ENCODE measurements around the gene INPP5F.

INPP5F gene, protein sequence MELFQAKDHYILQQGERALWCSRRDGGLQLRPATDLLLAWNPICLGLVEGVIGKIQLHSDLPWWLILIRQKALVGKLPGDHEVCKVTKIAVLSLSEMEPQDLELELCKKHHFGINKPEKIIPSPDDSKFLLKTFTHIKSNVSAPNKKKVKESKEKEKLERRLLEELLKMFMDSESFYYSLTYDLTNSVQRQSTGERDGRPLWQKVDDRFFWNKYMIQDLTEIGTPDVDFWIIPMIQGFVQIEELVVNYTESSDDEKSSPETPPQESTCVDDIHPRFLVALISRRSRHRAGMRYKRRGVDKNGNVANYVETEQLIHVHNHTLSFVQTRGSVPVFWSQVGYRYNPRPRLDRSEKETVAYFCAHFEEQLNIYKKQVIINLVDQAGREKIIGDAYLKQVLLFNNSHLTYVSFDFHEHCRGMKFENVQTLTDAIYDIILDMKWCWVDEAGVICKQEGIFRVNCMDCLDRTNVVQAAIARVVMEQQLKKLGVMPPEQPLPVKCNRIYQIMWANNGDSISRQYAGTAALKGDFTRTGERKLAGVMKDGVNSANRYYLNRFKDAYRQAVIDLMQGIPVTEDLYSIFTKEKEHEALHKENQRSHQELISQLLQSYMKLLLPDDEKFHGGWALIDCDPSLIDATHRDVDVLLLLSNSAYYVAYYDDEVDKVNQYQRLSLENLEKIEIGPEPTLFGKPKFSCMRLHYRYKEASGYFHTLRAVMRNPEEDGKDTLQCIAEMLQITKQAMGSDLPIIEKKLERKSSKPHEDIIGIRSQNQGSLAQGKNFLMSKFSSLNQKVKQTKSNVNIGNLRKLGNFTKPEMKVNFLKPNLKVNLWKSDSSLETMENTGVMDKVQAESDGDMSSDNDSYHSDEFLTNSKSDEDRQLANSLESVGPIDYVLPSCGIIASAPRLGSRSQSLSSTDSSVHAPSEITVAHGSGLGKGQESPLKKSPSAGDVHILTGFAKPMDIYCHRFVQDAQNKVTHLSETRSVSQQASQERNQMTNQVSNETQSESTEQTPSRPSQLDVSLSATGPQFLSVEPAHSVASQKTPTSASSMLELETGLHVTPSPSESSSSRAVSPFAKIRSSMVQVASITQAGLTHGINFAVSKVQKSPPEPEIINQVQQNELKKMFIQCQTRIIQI

DNA sequence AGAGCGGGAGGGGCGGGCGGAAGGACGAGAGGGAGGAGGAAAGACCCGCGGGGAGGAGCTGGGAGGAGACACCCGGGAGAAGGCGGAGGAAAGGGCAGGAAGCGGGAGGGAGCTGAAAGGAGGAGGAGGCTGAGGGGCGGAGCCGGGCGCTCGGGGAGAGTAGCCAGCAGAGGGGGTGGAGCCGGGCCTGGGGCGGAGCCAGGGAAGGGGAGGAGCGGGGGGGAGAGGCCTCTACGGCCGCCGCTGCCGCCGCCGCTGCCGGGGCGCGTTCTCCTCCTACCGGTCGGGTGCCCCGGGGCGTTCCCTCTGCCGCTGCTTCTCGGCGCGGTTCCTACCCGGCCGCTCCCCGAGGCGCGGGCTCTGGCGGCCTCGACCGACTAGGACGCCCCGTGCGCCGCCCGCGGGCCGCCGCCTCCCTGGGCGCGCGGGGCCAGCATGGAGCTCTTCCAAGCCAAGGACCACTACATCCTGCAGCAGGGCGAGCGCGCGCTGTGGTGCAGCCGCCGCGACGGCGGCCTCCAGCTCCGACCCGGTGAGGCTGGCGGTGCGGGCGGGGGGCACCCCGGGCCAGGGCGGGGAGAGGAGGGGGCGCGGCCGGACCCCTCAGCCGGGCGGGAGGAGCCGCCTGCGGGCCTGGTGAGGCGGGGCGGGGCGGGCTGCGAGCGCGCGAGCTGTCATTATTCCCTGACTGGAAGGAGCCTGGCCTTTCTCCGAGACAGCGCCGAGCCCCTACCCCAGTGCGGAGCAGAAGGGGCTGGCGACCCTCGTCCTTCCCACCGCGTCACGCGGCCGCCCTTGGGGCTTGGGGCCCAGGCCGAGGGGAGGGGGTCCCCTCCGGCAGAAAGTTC, at the start of gene INPP5F:
Gene INPP5F, plus strand, starts transcription at position 223 of the 848 bp plus-strand sequence. Its CDS starts 213 bp downstream, at position 436.
- POLR2A ChIA-PET: interaction anchor here (0.6 to 3.7 kb wide), 22 partner anchors 8 to 171 kb away, joined by 3 to 37 read pairs (median 4); partner anchors contain the start of genes BAG3, SEC23IP and TIAL1
- no peak for TF ChIP-seq ZNF384 (IDR thresholded peaks at IDR 0.05)
- TF ChIP-seq FOXA1 (IDR thresholded peaks at IDR 0.05): no peak
- TF ChIP-seq NFRKB (IDR thresholded peaks at IDR 0.05): no peak
- no peak for TF ChIP-seq LEF1 (IDR thresholded peaks at IDR 0.05; ENCODE audit: borderline replicate concordance)
- TF ChIP-seq SP1 (IDR thresholded peaks at IDR 0.05): no peak
- TF ChIP-seq BHLHE40 (IDR thresholded peaks at IDR 0.05; ENCODE audit: borderline replicate concordance): no peak
- TF ChIP-seq ARNT (IDR thresholded peaks at IDR 0.05): no peak
- TF ChIP-seq, protein P1, sequence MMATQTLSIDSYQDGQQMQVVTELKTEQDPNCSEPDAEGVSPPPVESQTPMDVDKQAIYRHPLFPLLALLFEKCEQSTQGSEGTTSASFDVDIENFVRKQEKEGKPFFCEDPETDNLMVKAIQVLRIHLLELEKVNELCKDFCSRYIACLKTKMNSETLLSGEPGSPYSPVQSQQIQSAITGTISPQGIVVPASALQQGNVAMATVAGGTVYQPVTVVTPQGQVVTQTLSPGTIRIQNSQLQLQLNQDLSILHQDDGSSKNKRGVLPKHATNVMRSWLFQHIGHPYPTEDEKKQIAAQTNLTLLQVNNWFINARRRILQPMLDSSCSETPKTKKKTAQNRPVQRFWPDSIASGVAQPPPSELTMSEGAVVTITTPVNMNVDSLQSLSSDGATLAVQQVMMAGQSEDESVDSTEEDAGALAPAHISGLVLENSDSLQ (IDR thresholded peaks at IDR 0.05): no peak
- TF ChIP-seq L3MBTL2 (conservative IDR thresholded peaks at IDR 0.05): no peak
- no peak for TF ChIP-seq CTBP1 (IDR thresholded peaks at IDR 0.05; ENCODE audit: borderline replicate concordance)
- no peak for TF ChIP-seq TARDBP (IDR thresholded peaks at IDR 0.05)
- no peak for TF ChIP-seq ELF4 (IDR thresholded peaks at IDR 0.05)
- TF ChIP-seq HDGF (IDR thresholded peaks at IDR 0.05; ENCODE audit: borderline replicate concordance): no peak
- no peak for TF ChIP-seq FOXK2 (IDR thresholded peaks at IDR 0.05)
- no peak for TF ChIP-seq SUZ12 (IDR thresholded peaks at IDR 0.05)
- no peak for TF ChIP-seq FOXM1 (IDR thresholded peaks at IDR 0.05; ENCODE audit: borderline replicate concordance)

DNA sequence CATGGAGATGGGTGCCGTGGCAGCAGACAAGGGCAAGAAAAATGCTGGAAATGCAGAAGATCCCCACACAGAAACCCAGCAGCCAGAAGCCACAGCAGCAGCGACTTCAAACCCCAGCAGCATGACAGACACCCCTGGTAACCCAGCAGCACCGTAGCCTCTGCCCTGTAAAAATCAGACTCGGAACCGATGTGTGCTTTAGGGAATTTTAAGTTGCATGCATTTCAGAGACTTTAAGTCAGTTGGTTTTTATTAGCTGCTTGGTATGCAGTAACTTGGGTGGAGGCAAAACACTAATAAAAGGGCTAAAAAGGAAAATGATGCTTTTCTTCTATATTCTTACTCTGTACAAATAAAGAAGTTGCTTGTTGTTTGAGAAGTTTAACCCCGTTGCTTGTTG, 48.7 kb upstream of the INPP5F start:
- ChIA-PET CTCF (interaction anchor here (0.9 kb wide), 1 partner anchor 10 kb away, joined by 3 read pairs; no protein-coding TSS in a partner anchor), POLR2A (no interaction called here)
- DNase-seq (ENCODE audit: extremely low spot score): no peak
- TF ChIP-seq ELF4 (IDR thresholded peaks at IDR 0.05) (no peak), FOXA1 (IDR thresholded peaks at IDR 0.05) (no peak), SUZ12 (IDR thresholded peaks at IDR 0.05) (no peak), TARDBP (IDR thresholded peaks at IDR 0.05) (no peak), L3MBTL2 (conservative IDR thresholded peaks at IDR 0.05) (no peak), ZNF384 (IDR thresholded peaks at IDR 0.05) (no peak), FOXK2 (IDR thresholded peaks at IDR 0.05) (no peak), CTBP1 (IDR thresholded peaks at IDR 0.05; ENCODE audit: borderline replicate concordance) (no peak), ARNT (IDR thresholded peaks at IDR 0.05) (no peak), BHLHE40 (IDR thresholded peaks at IDR 0.05; ENCODE audit: borderline replicate concordance) (no peak), HDGF (IDR thresholded peaks at IDR 0.05; ENCODE audit: borderline replicate concordance) (no peak), SP1 (IDR thresholded peaks at IDR 0.05) (no peak), NFRKB (IDR thresholded peaks at IDR 0.05) (no peak), FOXM1 (IDR thresholded peaks at IDR 0.05; ENCODE audit: borderline replicate concordance) (no peak)
- TF ChIP-seq, protein P1 (IDR thresholded peaks at IDR 0.05): no peak

More for the DNA sequence above, at the start of gene INPP5F:
- DNase-seq (ENCODE audit: extremely low spot score): peak; percentile 100
- CTCF ChIA-PET: interaction anchor here (0.9 to 1.7 kb wide), 3 partner anchors 11 to 39 kb away, joined by 3 to 9 read pairs (median 3); no protein-coding TSS in a partner anchor

DNA sequence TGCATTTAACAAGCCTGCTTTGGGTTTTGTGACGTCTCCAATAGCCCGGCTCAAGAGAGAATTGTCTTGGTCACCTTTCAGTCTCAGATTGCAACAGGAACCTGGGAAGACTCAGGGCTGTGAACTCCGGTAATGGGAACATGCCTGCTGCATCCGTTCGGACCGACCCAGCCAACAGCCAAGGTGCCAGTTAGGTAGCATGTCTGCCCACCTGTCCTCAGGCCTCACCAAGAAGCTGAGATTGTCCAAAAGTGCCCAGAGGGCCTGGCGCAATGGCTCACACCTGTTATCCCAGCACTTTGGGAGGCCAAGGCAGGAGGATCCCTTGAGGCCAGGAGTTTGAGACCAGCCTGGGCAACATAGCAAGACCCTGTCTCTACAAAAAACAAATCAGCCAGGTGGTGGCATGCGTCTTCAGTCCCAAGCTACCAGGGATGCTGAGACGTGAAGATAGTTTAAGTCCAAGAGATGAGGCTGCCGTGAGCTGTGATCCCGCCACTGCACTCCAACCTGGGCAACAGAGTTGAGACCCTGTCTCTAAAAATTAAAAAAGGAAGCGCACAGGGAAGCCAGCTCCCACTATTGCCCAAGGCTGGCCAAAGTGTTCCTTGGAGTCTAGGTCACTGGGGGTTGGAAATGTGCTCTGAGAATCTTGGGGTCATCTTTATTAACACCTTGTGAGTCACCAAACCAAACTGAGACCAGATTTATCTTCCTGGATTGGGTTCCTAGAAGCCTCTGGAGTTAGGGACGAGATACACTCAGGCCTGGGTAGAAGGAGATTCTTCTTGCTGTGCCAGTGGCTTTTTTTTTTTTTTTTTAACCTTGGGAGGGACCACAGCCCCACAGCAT, 47.7 kb upstream of the INPP5F start:
- ChIA-PET CTCF (no interaction called here), POLR2A (no interaction called here)
- DNase-seq (ENCODE audit: extremely low spot score): no peak
- TF ChIP-seq ARNT (IDR thresholded peaks at IDR 0.05) (no peak), BHLHE40 (IDR thresholded peaks at IDR 0.05; ENCODE audit: borderline replicate concordance) (no peak), L3MBTL2 (conservative IDR thresholded peaks at IDR 0.05) (no peak), FOXM1 (IDR thresholded peaks at IDR 0.05; ENCODE audit: borderline replicate concordance) (no peak), NFRKB (IDR thresholded peaks at IDR 0.05) (no peak), ELF4 (IDR thresholded peaks at IDR 0.05) (no peak), FOXK2 (IDR thresholded peaks at IDR 0.05) (no peak)

DNA sequence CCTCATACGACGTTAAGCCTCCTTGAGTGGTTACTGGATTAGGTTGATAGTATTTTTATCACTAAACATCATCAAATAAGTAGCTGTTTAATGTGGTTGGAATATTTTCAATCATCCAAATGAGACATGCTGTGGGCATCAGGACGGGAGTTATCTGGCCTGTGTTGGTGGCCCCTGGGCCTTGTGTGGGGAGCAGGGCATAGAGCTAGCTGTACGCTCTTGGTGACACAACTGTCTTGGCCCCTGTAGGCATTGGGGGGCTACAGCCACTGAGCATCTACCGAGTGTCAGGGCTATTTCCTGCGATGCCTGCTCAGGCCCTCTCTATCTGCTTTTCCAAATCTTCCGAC, 46.4 kb upstream of the INPP5F start:
- CTCF ChIA-PET: no interaction called here

DNA sequence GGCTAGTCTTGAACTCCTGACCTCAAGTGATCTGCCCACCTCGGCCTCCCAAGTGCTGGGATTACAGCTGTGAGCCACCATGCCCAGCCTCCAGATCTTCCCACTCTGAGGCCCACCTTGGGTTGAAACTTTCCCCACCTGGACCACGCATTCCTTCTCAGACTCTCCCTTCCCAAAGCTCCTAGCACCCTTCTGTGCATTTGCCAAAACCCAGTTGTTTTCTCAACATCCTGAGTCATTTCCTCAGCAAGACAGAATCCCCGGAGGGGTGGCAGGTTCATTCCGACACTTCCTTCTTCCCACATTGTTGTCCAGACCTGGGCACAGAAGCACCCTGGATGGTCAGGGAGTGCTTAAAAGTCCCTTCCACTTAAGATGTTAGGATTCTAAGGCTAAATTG, 45.8 kb upstream of the INPP5F start:
- POLR2A ChIA-PET: no interaction called here
- DNase-seq (ENCODE audit: extremely low spot score): no peak
- no peak for TF ChIP-seq ZNF384 (IDR thresholded peaks at IDR 0.05)
- CTCF ChIA-PET: no interaction called here

More for the DNA sequence above, 46.4 kb upstream of the INPP5F start:
- POLR2A ChIA-PET: no interaction called here
- DNase-seq (ENCODE audit: extremely low spot score): no peak
- TF ChIP-seq SUZ12 (IDR thresholded peaks at IDR 0.05) (no peak), SP1 (IDR thresholded peaks at IDR 0.05) (no peak)

Measured in HEK293T (cell line).